ENCODE results near the gene KDM4C.
"Not testable (repeated sequence)": the region's sequence is repeated elsewhere in the genome, so short reads cannot be mapped to it uniquely, and the experiment has no call there.

Gene KDM4C

DNA sequence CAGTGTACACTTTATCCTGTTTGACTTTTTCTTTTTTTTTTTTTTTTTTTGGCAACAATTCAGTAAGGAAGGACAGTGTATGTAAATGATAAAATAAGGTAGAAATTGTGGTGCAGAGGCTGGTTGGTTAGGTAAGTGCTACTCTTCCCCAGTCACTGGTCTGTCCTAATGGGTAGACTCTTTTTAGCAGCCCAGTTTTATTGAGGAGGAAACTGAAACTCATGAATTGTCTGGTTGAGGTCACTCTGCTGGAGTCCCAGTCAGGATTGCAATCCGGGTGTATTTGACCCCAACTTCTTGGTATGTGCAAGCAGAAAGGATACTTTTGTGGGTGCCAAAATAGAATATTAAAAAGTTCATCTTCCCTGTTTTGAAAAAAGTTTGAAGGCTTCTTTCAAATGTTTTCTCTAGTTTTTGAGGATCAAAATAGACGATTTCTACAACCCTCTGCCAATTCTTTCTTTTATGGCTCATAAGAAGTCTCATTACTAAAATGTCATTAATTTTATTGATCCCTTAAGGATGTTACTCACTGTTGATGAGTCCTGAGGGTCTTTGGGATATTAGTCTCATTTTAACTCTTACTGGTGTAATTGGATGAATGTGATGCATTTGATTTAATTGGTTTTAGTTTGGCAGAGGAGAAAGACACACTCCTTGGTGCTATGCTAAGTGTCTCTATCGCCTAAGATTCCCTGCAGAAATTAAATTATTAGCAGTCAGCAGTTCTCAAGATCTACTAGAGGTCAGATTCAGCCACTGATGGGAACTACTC is 171.9 kb downstream of the KDM4C start:
- no peak for DNase-seq

DNA sequence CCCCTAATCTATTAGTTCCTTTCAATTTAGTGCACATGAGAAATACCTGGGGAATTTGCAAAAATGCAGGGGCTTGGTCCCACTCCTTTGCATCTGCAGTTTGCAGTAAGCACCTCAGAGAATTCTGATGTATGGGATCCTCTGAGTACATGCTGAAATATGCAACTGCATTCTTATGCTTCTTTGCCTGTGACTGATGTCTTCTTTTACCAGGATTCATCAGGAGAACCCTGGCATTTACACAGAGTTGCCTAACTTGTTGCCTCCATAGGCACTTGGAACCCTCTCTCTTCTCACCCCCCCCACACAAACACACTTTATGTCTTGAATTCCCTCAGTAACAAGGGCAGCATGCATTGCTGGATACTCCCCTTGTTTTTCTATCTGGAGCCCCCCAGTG is 173.1 kb downstream of the KDM4C start:
- no peak for DNase-seq

DNA sequence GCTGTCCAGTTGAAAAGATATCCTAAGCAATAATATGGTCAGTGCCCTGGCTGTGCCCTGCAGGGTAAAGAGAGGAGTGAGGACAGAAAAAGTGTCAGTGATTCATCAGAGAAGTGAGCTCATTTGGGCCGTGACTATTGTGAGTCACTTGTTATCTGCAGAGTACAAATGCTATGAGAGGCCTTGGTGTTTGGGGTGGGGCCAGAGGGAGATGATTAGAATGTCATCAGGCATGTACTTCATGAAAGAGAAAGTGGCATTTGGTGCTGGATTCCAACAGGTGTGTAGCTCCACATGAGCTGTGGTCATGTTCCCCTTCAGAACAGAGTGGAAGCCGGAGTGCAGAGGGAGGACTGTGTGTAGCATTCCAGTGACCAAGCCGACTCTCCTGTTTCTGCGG is 174.1 kb downstream of the KDM4C start:
- no peak for DNase-seq

DNA sequence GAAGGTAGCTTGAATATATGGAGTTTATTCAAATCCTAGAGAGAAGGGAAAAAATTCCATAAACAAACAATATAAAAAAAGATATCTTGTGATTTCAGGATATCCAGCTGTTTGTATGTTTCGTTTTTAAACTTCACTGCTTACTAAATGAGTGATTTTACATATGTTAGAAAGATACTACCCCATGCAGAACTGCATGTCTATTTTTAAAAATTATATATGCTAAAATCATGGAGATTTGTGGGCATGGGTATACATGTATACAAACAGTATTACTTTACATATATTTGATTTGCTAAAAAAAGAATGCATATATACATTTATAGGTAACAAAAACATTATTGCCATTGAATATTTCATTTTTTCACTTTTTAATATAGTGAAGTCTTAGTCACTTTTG is 178.3 kb downstream of the KDM4C start:
- no peak for DNase-seq

DNA sequence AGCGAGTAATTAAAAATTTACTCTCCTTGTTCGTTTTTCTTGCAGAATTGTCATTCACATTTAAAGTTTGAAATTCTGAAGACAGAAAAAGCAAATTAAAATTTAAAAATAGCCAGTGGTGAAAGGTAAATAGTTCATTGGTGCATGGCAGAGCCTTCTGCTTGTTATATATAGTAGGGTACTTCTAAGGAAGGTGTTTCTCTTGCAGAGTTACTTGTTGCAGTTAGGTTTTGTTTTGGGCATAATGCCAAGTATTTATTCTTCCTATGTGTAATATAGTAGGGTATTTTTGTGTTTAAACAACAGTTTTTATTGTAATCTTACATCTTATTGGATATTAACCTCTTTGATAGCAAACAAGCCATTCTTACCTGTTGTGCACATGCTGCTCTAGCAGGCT is 179.4 kb downstream of the KDM4C start:
- no peak for DNase-seq

DNA sequence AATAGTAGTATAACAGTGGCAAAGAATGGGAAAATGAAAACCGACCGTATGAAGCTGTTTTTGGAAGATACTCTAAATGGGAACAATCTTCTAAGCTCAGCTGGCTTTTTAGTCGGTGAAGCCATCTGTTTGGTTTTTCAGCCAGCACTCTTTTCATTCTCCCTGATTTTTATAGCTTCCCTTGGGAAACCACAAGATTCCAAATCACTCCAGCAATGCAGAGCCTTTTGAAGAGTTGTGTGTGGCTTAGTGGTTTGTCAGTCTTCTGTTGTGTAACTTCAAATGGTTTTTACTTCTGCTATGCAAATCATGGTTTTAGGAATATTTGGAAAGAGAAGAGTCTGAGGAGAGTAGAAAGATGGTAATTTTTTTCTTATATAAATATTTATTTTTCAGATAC is 180.7 kb downstream of the KDM4C start:
- no peak for DNase-seq

DNA sequence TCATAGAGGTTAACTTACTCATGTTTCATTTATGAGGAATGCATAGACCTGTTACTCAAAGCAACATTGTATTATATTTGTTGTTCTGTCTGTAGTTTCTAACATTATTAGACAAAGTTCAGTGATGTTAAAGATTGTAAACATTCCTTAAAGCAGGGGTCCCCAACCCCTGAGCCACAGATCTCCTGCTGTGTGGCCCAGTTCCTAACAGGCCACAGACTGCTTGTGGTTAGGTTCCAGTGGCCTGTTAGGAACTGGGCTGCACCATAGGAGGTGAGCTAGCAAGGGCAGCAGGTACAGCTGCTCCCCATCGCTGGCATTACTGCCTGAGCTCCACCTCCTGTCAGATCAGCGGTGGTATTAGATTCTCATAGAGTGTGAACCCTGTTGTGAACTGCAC is 181.1 kb downstream of the KDM4C start:
- no peak for DNase-seq

DNA sequence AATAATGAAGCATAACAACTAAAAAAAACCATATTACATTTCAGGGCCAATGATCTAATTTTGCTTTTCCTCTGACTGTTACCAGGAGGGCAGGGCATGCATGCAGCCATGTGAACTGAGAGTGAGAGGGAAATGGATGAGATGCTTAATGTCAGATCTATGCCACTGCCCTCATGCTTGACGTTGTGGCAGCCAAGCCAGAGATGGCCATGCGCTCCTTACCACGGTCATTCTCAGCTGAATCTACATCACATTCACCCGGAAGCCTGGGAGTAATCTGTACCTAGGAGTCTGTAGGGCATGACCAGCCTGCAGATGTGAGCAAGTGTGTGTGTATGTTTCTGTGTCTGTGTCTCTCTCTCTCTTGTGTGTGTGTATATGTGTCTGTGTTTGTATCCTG is 183.7 kb downstream of the KDM4C start:
- DNase-seq = no peak

DNA sequence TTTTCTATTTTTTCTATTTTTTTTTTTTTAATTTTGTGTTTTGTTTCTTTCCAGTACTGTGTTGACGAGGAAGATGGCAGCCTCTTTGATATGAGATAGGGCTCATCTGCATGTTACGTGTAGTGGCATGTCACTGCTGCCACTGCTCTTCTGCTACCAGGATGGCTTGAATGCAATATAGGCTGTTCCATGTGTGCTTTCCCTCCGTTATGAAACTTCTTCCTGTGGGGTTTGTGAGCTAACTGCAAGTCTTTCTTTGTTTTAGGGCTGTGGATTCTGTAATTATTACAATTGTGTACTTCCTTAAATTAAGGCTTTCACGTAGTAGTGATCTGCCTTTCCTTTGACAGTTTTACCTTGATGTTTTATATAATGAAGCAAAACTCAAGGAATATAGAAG is 184.6 kb downstream of the KDM4C start:
- no peak for DNase-seq

DNA sequence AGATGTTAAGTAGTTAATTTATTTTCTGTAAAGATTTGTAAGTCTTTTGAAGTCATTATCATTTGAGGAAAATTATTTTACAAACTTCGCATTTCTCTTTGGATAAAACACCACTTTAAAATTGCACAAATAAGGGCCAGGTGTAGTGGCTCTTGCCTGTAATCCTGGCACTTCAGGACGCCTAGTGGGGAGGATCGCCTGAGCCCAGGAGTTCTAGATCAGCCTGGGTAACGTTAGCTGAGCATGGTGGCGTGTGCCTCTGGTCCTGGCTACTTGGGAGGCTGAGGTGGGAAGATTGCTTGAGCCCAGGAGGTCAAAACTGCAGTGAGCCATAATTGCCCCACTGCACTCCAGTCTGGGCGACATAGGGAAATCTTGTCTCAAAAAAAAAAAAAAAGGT is 185.5 kb downstream of the KDM4C start:
- no peak for DNase-seq

DNA sequence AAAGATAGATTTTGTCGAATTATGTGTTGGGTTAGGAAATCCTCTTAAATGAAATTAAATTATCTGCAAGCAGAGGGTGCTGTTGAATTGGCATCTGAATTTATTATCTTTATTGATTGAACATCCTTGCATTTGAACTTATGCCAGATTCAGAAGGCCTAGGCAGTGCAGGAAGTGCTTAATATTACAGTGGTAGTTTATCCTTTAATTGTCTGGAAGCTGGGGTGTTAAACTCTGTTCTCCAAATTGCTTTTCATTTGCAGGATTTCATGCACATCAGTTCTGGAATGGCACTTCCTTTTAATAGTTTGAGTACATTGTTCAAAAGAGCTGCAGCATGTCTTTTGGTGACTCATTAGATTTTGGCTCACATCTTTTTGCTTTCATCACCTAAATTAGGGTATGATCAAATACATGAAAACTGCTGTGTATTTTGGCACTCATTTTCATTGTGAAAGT is 186.3 kb downstream of the KDM4C start:
- DNase-seq = peak in 1 of 51 donors; percentile 32

DNA sequence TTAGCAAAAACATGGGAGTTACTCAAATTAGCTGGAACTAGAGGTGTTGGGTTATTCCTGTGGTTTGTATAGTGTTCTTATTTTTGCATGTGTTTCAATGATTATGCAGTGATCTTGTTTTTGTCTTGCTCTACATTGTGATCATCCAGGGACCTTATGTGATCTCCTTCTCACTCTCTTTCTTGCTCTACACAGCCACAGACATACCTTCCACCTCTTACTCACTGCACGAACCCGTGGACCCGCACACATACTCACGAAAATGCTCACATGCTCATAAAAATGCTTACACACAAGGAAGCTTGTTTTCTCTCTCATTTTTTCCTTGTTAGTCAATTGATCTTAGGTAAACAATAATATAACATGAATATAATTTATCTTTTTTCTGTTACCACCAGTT is 187.1 kb downstream of the KDM4C start:
- DNase-seq = no peak

DNA sequence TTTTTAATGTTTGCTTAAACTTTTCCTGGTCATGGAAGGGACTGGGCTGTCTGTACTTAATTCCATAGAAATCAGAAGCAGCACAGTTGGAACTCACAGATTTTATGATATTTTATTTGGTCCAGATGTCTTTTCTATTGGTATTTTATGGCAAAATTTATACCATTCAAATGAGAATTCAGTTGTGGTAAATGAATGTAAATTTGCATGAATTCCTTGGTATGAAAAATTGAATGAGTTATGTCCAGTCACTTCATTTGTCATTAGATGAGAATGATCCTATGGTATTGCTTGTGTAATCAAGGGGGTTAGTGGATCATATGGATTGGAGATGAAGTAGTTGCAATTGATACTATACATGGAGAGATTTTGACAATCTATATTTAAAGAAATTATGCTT is 188.0 kb downstream of the KDM4C start:
- DNase-seq = no peak

DNA sequence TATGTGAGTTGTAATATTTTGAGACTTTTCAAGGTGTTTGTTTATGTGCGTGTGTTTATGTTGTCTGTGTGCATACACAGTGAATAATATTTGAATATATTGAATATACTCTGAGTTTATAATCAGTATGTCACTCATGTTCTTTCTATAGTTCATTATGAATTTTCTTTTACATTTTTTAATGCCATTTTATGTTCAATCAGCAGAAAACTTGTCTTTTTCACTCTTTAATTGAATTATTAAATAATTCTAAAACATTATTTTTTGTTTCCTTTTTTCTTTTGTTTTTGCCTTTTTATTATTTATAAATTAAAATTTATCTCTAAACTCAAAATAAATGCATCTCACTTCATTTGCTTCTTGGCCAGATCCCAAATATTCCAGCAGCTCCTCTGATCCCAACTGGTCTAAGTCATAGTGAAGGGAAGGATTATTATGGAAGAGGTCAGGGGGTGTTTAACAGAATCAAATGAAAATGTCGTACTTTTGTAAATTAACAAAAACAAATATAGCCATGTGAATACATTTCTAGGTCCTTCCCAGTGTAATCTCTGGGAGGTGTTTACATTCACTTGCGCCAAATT is 188.9 kb downstream of the KDM4C start:
- no peak for DNase-seq

DNA sequence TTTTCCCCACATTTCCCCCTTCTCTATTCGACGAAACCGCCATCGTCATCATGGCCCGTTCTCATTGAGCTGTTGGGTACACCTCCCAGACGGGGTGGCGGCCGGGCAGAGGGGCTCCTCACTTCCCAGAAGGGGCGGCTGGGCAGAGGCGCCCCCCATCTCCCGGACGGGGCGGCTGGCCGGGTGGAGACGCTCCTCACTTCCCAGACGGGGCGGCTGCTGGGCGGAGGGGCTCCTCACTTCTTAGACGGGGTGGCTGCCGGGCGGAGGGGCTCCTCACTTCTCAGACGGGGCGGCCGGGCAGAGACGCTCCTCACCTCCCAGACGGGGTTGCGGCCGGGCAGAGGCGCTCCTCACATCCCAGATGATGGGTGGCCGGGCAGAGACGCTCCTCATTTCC is 191.1 kb downstream of the KDM4C start:
- DNase-seq = not testable (repeated sequence)

DNA sequence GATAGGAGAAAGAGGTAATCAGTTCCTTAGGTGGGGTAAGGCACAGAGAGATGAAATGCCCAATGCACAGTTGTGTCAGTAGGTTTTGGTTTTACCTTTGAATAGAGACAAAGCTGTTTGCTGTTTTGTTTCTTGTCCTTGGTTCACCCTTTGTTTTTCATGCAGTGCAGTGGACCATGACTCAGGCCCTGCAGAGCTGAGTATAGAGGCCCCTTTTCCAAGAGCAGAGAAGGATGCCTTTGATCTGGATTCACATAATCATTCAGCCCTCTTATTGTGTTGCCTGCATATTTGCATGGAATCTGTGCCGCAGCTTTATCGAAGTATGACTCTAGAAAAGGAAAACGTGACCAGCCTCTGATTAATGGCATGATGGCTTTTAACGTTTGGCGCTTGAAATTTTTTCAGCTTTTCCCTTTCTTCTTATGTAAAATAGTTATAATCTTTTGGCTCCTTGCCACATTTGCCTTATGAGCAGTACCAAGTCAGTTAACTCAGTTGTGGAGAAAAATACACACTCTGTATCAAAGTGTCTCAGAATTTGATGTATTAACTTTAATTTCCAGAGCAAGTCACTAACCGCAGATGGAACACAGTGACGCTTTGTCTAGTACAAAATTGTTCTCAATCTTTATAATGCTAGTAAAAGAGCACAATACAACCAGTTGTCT is 197.6 kb downstream of the KDM4C start:
- DNase-seq = peak in 23 of 51 donors; percentile 1 to 77 (median 22)

DNA sequence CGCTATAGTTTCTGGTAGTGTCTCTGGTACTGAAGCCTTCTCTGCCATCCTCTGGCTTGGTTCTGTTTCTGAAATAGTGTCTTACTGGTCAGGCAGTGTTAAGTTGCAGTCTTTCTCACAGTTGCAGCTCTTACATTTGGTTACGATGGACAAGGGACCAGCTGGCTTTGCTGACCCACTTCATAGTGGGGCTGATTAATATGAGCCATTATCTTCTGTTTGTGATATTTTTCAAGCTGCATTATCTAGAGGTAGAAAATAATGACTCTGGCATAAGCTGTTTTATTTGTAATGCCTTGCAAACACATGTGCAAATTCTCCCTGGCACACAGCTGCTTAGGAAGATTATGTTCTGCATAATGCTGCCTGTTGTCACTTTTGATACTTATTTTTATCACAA is 199.1 kb downstream of the KDM4C start:
- DNase-seq = peak in 1 of 51 donors; percentile 11

DNA sequence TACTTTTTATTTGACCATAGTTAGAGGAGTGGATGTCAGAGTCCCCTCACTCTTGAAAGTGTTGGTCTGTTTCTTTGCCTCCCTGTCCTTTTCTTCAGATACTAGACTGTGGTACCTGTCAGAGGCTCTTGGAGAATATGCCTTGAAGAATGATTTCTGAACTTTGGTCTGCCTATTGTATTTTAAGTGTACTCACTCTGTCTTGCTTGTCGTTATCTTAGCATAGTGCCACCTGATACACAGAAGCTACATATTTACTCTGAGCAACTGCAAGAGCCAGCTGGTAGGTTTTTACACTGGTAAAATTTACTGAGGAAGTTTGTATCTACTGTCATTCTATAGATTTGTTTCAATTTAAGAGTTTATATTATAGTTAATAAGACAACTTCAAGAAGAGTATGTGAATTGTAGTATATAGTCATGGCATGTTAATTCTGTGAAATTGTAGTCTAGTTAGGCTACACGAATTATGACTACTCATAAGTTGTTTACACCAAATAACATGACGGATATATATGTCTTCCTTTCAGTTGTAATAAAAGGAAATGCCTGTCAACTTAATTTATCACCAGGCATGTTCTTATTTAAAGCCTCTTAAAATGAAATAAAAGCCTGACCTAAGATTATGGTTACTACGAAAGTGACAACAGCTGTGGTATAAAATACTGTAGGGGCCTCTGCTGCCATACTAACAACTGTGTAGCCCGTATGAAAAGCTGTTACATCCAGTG is 201.7 kb downstream of the KDM4C start:
- DNase-seq = no peak

DNA sequence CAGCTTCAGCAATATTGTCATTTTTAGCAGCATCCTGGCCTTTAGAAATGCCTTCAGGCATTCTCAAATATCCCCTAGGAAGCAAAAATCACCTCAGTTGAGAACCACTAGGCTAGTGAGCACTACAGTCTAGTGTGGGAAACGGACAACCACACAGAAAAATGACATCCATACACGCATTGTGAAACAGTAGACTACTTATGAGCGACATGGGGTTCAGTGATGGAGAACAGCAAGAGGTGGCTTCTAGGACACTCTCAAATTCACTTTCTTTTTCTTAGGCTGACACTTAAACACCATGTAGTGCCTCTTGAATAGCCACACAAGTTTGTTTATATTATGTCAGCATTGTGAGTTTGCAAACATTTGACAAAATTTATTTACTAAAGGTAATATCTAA is 203.0 kb downstream of the KDM4C start:
- DNase-seq = no peak

DNA sequence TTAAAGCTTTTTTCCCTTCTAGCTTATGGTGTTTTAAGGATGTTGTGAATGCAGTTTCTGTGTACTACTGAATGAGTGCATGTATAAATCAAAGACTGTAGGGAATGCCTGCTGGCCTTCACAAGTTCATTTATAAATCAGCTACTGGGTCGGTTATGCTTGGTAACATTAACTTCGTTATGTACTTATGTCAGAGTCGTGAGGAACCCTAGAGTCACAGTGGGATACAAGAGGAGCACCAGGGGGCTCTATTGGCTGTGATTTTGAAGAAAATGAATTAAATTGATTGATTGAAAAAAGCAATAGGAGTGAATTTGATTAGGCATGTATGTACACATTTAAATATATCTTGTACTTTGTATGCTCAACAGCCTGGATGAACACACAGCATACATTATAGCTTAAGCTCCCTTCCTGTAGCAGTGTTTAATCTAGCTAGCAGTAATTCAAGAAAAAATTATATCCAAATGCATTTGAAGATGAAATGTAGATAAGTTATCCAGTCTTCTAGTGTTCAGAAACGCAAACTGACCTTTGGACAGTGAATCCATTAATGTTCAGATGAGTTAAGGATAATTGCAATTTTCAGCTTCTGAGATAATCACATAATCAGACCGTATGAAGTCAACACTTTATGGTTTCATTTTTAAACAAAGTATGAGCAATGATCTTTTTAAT is 204.2 kb downstream of the KDM4C start:
- DNase-seq = no peak

DNA sequence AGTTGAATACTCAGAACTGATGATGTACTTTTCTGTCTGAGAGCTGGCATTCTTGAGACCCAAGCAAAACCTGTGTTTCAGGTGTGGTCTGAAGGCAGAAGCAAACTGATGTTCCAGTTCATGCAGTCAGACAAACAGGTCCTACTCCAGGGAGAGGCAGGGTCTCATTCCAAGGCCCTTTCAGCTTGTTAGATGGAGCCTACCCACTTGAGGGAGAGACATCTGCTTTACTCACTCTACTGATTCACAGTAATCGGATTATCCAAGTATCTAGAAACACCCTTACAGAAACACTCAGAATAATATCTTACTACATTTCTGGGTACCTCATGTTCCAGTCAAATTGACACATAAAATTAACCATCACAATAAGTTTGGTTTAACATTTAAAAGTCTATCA is 207.8 kb downstream of the KDM4C start:
- no peak for DNase-seq

DNA sequence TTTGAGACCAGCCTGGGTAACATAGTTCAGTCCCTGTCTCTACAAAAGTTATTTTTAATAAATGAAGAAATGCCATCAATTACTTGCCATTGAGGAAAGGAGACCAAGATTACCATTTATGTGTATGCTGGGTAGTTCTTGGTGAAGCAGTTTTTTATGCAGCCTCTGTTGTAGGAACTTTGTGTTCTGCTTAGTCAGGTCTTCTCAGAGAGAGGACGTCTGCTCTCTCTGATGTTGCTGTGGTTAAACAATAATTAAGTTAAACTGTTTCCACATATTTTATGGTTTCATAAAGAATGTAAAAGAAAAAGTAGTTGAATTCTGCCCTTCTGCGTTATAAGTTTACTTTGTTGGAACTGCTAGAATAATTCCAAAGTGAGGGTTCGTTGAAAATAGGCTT is 210.5 kb downstream of the KDM4C start:
- DNase-seq = no peak
